HepG2 (cell line): ENCODE results near the gene PRSS21. TPM values are rescaled to one million over a fixed set of nuclear protein-coding genes. Genes with fewer than 3 reads are reported as not detected.
A peak's percentile ranks its signal among the peaks of the same experiment; 100 is the strongest.

Experiments used
- ATAC-seq: fragments of 200-7000 bp; cut with Tn5 transposase; 3 replicates; pipeline ENCODE4 v1.9.1; 2020; ENCODE audit warnings: mild to moderate bottlenecking, moderate library complexity
- BruUV-seq: library from RNA; stranded (reverse); fragments of 400-500 nt; replicated peaks from 2 replicates; lab custom pipeline; 2021; lab: Mats Ljungman, UMichigan
- CTCF ChIA-PET: fragments of 300-600 bp; formaldehyde crosslinking; extraction: SDS; loops from one replicate; lab custom pipeline; 2021; ENCODE audit warnings: low total read pairs, inconsistent platforms, low intra/inter-chr PET ratio; lab: Yijun Ruan, JAX
- POLR2A ChIA-PET: fragments of 350-600 bp; sonication (Branson Sonifier 250); formaldehyde crosslinking; loops from one replicate; lab custom pipeline; 2020; ENCODE audit warnings: antibody characterized with exemption, inconsistent platforms; lab: Yijun Ruan, JAX
- DNase-seq: peaks from one replicate; pipeline ENCODE4 v3.0.0-alpha.2; 2015; ENCODE audit warnings: low spot score
- FAIRE-seq: peaks from 3 replicates; lab custom pipeline; 2011; peaks lifted over from hg19 to GRCh38; lab: Jason Lieb, UNC
- H2AFZ ChIP-seq: one replicate; pipeline ENCODE4 v1.6.1; 2011; ENCODE audit warnings: low read length, inconsistent platforms
- H3K27ac ChIP-seq: fragments of 300-600 bp; 3 replicates; pipeline ENCODE4 v1.8.0; 2011; ENCODE audit warnings: mixed run types, mild to moderate bottlenecking, mixed read lengths, low read length, inconsistent platforms; ENCODE audit not compliant: insufficient read depth; ENCODE audit errors: extremely low read length
- H3K27me3 ChIP-seq, 2 experiments: fragments of 200-600 bp in 1 of 2; 2 replicates in 1 of 2; 3 replicates in 1 of 2; pipeline versions ENCODE4 v1.6.0 to v1.8.0; 2011; ENCODE audit warnings: low read length in 2 of 2, mild to moderate bottlenecking in 2 of 2, moderate library complexity in 2 of 2, inconsistent platforms in 1 of 2; ENCODE audit not compliant: insufficient read depth in 2 of 2, control insufficient read depth in 1 of 2
- H3K36me3 ChIP-seq, 2 experiments: fragments of 200-600 bp in 1 of 2; replicated peaks in 1 of 2; 2 replicates in 1 of 2; 3 replicates in 1 of 2; pipeline versions ENCODE4 v1.5.1 to v1.8.0; 2011; ENCODE audit warnings: low read length in 2 of 2, inconsistent platforms in 1 of 2; ENCODE audit not compliant: insufficient read depth in 2 of 2, control insufficient read depth in 1 of 2
- H3K4me1 ChIP-seq: 2 replicates; pipeline ENCODE4 v1.5.1; 2012; ENCODE audit warnings: low read length, inconsistent platforms; ENCODE audit not compliant: insufficient read depth
- H3K4me2 ChIP-seq: 2 replicates; pipeline ENCODE4 v1.6.0; 2011; ENCODE audit warnings: low read depth, low read length, inconsistent platforms
- H3K4me3 ChIP-seq, 3 experiments: fragments of 200-600 bp in 1 of 3; sonication (generic), shearing (Covaris generic) in 1 of 3; replicated peaks in 1 of 3; 2 replicates each; pipeline ENCODE4 v1.5.1; 2011 to 2016; ENCODE audit warnings: low read length in 3 of 3, inconsistent platforms in 2 of 3, low read depth in 2 of 3, mild to moderate bottlenecking in 2 of 3, control low read depth in 1 of 3, mixed read lengths in 1 of 3; ENCODE audit not compliant: insufficient read depth in 1 of 3
- H3K79me2 ChIP-seq: one replicate; pipeline ENCODE4 v1.6.1; 2011; ENCODE audit warnings: low read length, inconsistent platforms; ENCODE audit not compliant: insufficient read depth
- H3K9ac ChIP-seq: 2 replicates; pipeline ENCODE4 v1.6.0; 2011; ENCODE audit warnings: mild to moderate bottlenecking, low read depth, low read length, inconsistent platforms; ENCODE audit not compliant: insufficient read depth
- H3K9me3 ChIP-seq: 2 replicates; pipeline ENCODE4 v1.5.1; 2012; ENCODE audit warnings: mild to moderate bottlenecking, low read length
- H4K20me1 ChIP-seq: 2 replicates; pipeline ENCODE4 v1.6.0; 2011; ENCODE audit warnings: inconsistent platforms, mild to moderate bottlenecking, low read length, moderate library complexity; ENCODE audit not compliant: insufficient read depth
- CHCHD3 ChIP-seq: sonication (generic); formaldehyde crosslinking; IDR thresholded peaks from 2 replicates; pipeline ENCODE4 v1.8.0; 2022; ENCODE audit warnings: mild to moderate bottlenecking, missing genetic modification reagents, moderate library complexity
- ZNF609 ChIP-seq: sonication (generic); formaldehyde crosslinking; IDR thresholded peaks from 2 replicates; pipeline ENCODE4 v1.4.0; 2020; ENCODE audit warnings: mild to moderate bottlenecking, missing genetic modification reagents, borderline replicate concordance
- WGBS: methylation state at CpG from one replicate; pipeline ENCODE4 v1.1.6; 2017; ENCODE audit warnings: low lambda C conversion rate; 5-methylcytosine and 5-hydroxymethylcytosine counted together
- in situ Hi-C: cut with HindIII; loops from 2 replicates; pipeline ENCODE4 v1.10.0; 2017; ENCODE audit warnings: low pct_unique_long_range_greater_than_20kb; ENCODE audit not compliant: extremely low pct_ligation_motif_present
- intact Hi-C: fragments of 100-400 bp; cut with micrococcal nuclease; formaldehyde crosslinking; loops from one replicate; pipeline ENCODE4 v1.10.0; 2022; ENCODE audit not compliant: unreplicated experiment
- polyA plus RNA-seq, 8 experiments: library from polyadenylated mRNA; depleted of rRNA in 3 of 8; stranded (reverse) in 7 of 8; unstranded in 1 of 8; fragments of >200 nt; fragmentation: Illumina TruSeq in 4 of 8; extraction: Trizol in 4 of 8; gene quantifications; 2 replicates each; pipeline versions ENCODE4 v1.2.1 to v1.2.3, GENCODE V29; 2011 to 2016; ENCODE audit warnings: low read depth in 4 of 8, missing spikeins in 1 of 8, mixed read lengths in 1 of 8; ENCODE audit not compliant: insufficient read depth in 1 of 8
- total RNA-seq, 5 experiments: library from RNA; depleted of rRNA; stranded (reverse); fragments of >200 nt; fragmentation: Illumina TruSeq; extraction: Trizol; gene quantifications; 2 replicates each; pipeline ENCODE4 v1.2.3, GENCODE V29; 2016; ENCODE audit warnings: low read depth in 1 of 5

PRSS21 gene
- total and polyA plus RNA-seq, 2 of the 13 experiments (the other 11 are each of a cell fraction or from before 2014, with no cell fraction given) = not detected

DNA sequence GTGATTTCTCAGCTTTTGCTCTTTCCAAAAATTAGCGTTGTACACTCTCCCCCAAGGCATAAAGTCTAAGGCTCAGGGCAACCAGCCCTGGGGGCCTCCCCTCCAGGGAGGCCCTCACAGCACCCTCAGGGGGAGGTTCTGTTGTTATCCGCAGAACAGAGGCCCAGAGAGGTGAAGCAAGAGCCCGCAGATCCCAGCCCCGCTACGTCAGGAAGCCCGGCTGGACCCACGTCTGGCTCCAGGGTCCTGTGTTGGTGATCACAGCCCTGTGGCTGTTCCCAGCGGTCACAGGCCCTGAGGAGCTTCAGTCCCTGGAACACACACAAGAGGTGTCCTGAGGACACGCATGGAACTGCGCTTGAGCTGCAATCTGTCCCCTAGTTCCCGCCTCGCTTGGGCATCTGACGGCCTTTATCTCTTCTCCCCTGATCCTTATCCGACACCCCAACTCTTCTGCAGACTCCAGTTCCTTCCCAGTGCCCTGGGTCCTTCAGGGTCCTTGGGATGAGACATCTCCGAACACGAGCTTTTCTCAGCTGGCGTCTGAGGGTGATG is 11.9 kb downstream of the PRSS21 start:
- peak overlapping the region; percentile 63; the same call in 1 of the 2 replicates for H3K4me2 ChIP-seq
- H3K36me3 ChIP-seq = no peaks in the 10 kb centered on the region
- H3K4me1 ChIP-seq = peaks cover 41% of the 10 kb centered on the region
- in situ Hi-C loops (loop anchor here (5.0 kb wide), 1 partner anchor 42 kb away; the partner anchor contains the start of gene PRSS33), intact Hi-C loops (no loop called here)
- no peak overlapping the region for H3K9ac ChIP-seq
- H2AFZ ChIP-seq = no peak overlapping the region
- H3K27me3 ChIP-seq = peaks cover 1 to 76% of the 10 kb centered on the region in 2 experiments
- FAIRE-seq (no peak), DNase-seq (no peak), ATAC-seq (peak; percentile 19)
- WGBS = 62% methylated on average over 14 of the region's 17 CpGs
- H3K27ac ChIP-seq = no peak overlapping the region
- H3K4me3 ChIP-seq = no peak overlapping the region; a peak in 1 of 6 replicates
- no TSS peak for BruUV-seq
- no peaks in the 10 kb centered on the region for H3K79me2 ChIP-seq
- 0 out of 2 replicates have a peak, but pooled peaks have one; percentile 28 for TF ChIP-seq CHCHD3 (CRISPR knock-in tag)
- no peak for TF ChIP-seq ZNF609 (CRISPR knock-in tag)
- H4K20me1 ChIP-seq = no peaks in the 10 kb centered on the region
- CTCF ChIA-PET = no interaction called here
- no peaks in the 10 kb centered on the region for H3K9me3 ChIP-seq
- POLR2A ChIA-PET = interaction anchor here (1.1 to 1.7 kb wide), 3 partner anchors 10 to 77 kb away, joined by 3 to 9 read pairs (median 3); no protein-coding TSS in a partner anchor
